Neural progenitor cell (in vitro differentiated cells): Measurements from ENCODE around the gene WDR12.

Experiments used
- CTCF ChIP-seq: fragments of 200-600 bp; sonication (generic); IDR thresholded peaks from 2 replicates; pipeline ENCODE4 v1.5.1; 2017; ENCODE audit warnings: antibody characterized with exemption, mild to moderate bottlenecking
- EZH2 ChIP-seq: fragments of 200-600 bp; sonication (generic); IDR thresholded peaks from 2 replicates; pipeline ENCODE4 v1.6.1; 2017; ENCODE audit warnings: antibody characterized with exemption, mild to moderate bottlenecking, moderate library complexity
- EZH2phosphoT487 ChIP-seq: fragments of 200-600 bp; sonication (generic); IDR thresholded peaks from 2 replicates; pipeline ENCODE4 v1.6.1; 2017; ENCODE audit warnings: antibody characterized with exemption

GRCh38 chr2:202908186-202908585, 3.3 kb downstream of the WDR12 start:
- TF ChIP-seq CTCF (no peak), EZH2phosphoT487 (no peak), EZH2 (no peak)
